Neural cell (in vitro differentiated cells): ENCODE results near the gene PACC1. TPM values are rescaled to one million over a fixed set of nuclear protein-coding genes. Genes with fewer than 3 reads are reported as not detected.

Source experiments
- H2AFZ ChIP-seq: fragments of 200-600, 300-800 bp; sonication (generic), shearing (Covaris generic); 2 replicates; pipeline ENCODE4 v1.6.0; 2014; ENCODE audit warnings: low read depth, mild to moderate bottlenecking, antibody characterized with exemption, low read length, moderate library complexity
- H3F3A ChIP-seq: fragments of 200-600 bp; shearing (Covaris generic); 2 replicates; pipeline ENCODE4 v1.6.1; 2016; ENCODE audit warnings: mild to moderate bottlenecking, moderate library complexity, mixed read lengths, antibody characterized with exemption, low read length; ENCODE audit not compliant: insufficient read depth, poor library complexity, severe bottlenecking
- H3K27ac ChIP-seq: fragments of 200-600, 300-800 bp; sonication (generic), shearing (Covaris generic); 2 replicates; pipeline ENCODE4 v1.5.1; 2014; ENCODE audit warnings: mild to moderate bottlenecking, low read length, moderate library complexity
- H3K27me3 ChIP-seq: fragments of 300-800, 200-600 bp; sonication (generic), shearing (Covaris generic); 2 replicates; pipeline ENCODE4 v1.6.0; 2014; ENCODE audit warnings: mild to moderate bottlenecking, low read depth, low read length, moderate library complexity; ENCODE audit not compliant: insufficient read depth
- H3K36me3 ChIP-seq: fragments of 300-800, 200-600 bp; sonication (generic), shearing (Covaris generic); 2 replicates; pipeline ENCODE4 v1.5.1; 2014; ENCODE audit warnings: mild to moderate bottlenecking, antibody characterized with exemption, low read length, moderate library complexity; ENCODE audit not compliant: insufficient read depth
- H3K4me2 ChIP-seq: fragments of 300-800, 200-600 bp; sonication (generic), shearing (Covaris generic); 2 replicates; pipeline ENCODE4 v1.6.0; 2014; ENCODE audit warnings: mild to moderate bottlenecking, low read length
- H3K4me3 ChIP-seq: fragments of 300-800, 200-600 bp; sonication (generic), shearing (Covaris generic); 2 replicates; pipeline ENCODE4 v1.5.1; 2014; ENCODE audit warnings: mild to moderate bottlenecking, low read length, moderate library complexity
- H3K79me2 ChIP-seq: fragments of 200-600 bp; shearing (Covaris generic); replicated peaks from 2 replicates; pipeline ENCODE4 v1.6.0; 2014; ENCODE audit warnings: mild to moderate bottlenecking, low read length, moderate library complexity; ENCODE audit not compliant: insufficient read depth
- H3K9ac ChIP-seq: fragments of 300-800, 200-600 bp; sonication (generic), shearing (Covaris generic); 2 replicates; pipeline ENCODE4 v1.6.1; 2016; ENCODE audit warnings: mild to moderate bottlenecking, low read length, mixed read lengths
- H3K9me2 ChIP-seq: fragments of 200-600 bp; shearing (Covaris generic); 2 replicates; pipeline ENCODE4 v1.6.1; 2016; ENCODE audit warnings: mild to moderate bottlenecking, low read length, mixed read lengths; ENCODE audit not compliant: insufficient read depth
- H3K9me3 ChIP-seq: fragments of 200-600, 300-800 bp; sonication (generic), shearing (Covaris generic); 2 replicates; pipeline ENCODE4 v1.6.1; 2016; ENCODE audit warnings: mild to moderate bottlenecking, mixed run types, low read length, moderate library complexity, mixed read lengths
- H4K20me1 ChIP-seq: fragments of 200-600 bp; shearing (Covaris generic); 2 replicates; pipeline ENCODE4 v1.6.1; 2016; ENCODE audit warnings: mild to moderate bottlenecking, mixed run types; ENCODE audit not compliant: insufficient read depth
- CTCF ChIP-seq: fragments of 450-650 bp; IDR thresholded peaks from 2 replicates; pipeline ENCODE4 v1.5.1; 2014; ENCODE audit warnings: antibody characterized with exemption, mild to moderate bottlenecking, moderate library complexity; ENCODE audit not compliant: poor library complexity, severe bottlenecking
- EP300 ChIP-seq: fragments of 450-650 bp; conservative IDR thresholded peaks from 2 replicates; pipeline ENCODE4 v1.6.1; 2014; ENCODE audit warnings: antibody characterized with exemption, mild to moderate bottlenecking, moderate library complexity; ENCODE audit not compliant: poor library complexity, severe bottlenecking
- EZH2 ChIP-seq: fragments of 200-600, 300-800 bp; shearing (Covaris generic), sonication (generic); IDR thresholded peaks from 2 replicates; pipeline ENCODE4 v1.6.1; 2014; ENCODE audit warnings: antibody characterized with exemption, low read length, borderline replicate concordance, mild to moderate bottlenecking; ENCODE audit not compliant: insufficient read depth, poor library complexity, severe bottlenecking
- MXI1 ChIP-seq: fragments of 450-650 bp; conservative IDR thresholded peaks from 2 replicates; pipeline ENCODE4 v1.6.1; 2014; ENCODE audit warnings: antibody characterized with exemption, mild to moderate bottlenecking; ENCODE audit not compliant: poor library complexity, severe bottlenecking
- POLR2AphosphoS5 ChIP-seq: IDR thresholded peaks from 2 replicates; pipeline ENCODE4 v1.6.1; 2012
- RAD21 ChIP-seq: fragments of 450-650 bp; conservative IDR thresholded peaks from 2 replicates; pipeline ENCODE4 v1.6.1; 2014; ENCODE audit warnings: antibody characterized with exemption, mild to moderate bottlenecking, moderate library complexity
- REST ChIP-seq: IDR thresholded peaks from 2 replicates; pipeline ENCODE4 v1.6.1; 2012; ENCODE audit warnings: borderline replicate concordance
- SMC3 ChIP-seq: fragments of 450-650 bp; conservative IDR thresholded peaks from 2 replicates; pipeline ENCODE4 v1.6.1; 2014; ENCODE audit warnings: antibody characterized with exemption, mild to moderate bottlenecking, moderate library complexity; ENCODE audit not compliant: poor library complexity
- TAF1 ChIP-seq: IDR thresholded peaks from 2 replicates; pipeline ENCODE4 v1.6.1; 2012; ENCODE audit warnings: low read depth
- polyA plus RNA-seq: library from polyadenylated mRNA; depleted of rRNA; stranded (reverse); fragments of >200 nt; gene quantifications from 2 replicates; pipeline ENCODE4 v1.2.3, GENCODE V29; 2014

The PACC1 gene
- polyA plus RNA-seq, 1 donor from 2014 or later = 33.3 TPM

GRCh38 chr1:212451416-212452322 is 37.0 kb upstream of the PACC1 start:
- H4K20me1 ChIP-seq = no peaks in the 10 kb centered on the region
- H3K9me2 ChIP-seq = no peaks in the 10 kb centered on the region
- H3K9ac ChIP-seq = no peak overlapping the region

GRCh38 chr1:212450331-212450881 is 35.7 kb upstream of the PACC1 start:
- no peak overlapping the region for H3K4me3 ChIP-seq
- no peaks in the 10 kb centered on the region for H3K36me3 ChIP-seq
- no peaks in the 10 kb centered on the region for H3K9me2 ChIP-seq
- H3K9me3 ChIP-seq = no peaks in the 10 kb centered on the region
- no peak overlapping the region for H2AFZ ChIP-seq
- H4K20me1 ChIP-seq = no peaks in the 10 kb centered on the region
- no peak overlapping the region for H3K4me2 ChIP-seq
- no peaks in the 10 kb centered on the region for H3K79me2 ChIP-seq
- no peak overlapping the region for H3K27ac ChIP-seq
- H3F3A ChIP-seq = no peaks in the 10 kb centered on the region
- H3K27me3 ChIP-seq = no peaks in the 10 kb centered on the region
- H3K9ac ChIP-seq = no peak overlapping the region
- TF ChIP-seq POLR2AphosphoS5 = no peak
- TF ChIP-seq EP300 = no peak
- no peak for TF ChIP-seq MXI1
- TF ChIP-seq REST = no peak
- TF ChIP-seq EZH2 = no peak
- no peak for TF ChIP-seq RAD21
- TF ChIP-seq TAF1 = no peak
- no peak for TF ChIP-seq SMC3
- TF ChIP-seq CTCF = no peak

More at GRCh38 chr1:212451416-212452322, 37.0 kb upstream of the PACC1 start:
- no peak overlapping the region for H2AFZ ChIP-seq
- H3F3A ChIP-seq = no peaks in the 10 kb centered on the region
- no peaks in the 10 kb centered on the region for H3K36me3 ChIP-seq
- TF ChIP-seq RAD21 (no peak), CTCF (no peak)
- H3K27me3 ChIP-seq = no peaks in the 10 kb centered on the region
- no peaks in the 10 kb centered on the region for H3K9me3 ChIP-seq
- H3K4me3 ChIP-seq = no peak overlapping the region
- H3K4me2 ChIP-seq = no peak overlapping the region
- no peaks in the 10 kb centered on the region for H3K79me2 ChIP-seq
- no peak overlapping the region for H3K27ac ChIP-seq
